ENCODE data around the gene CAMSAP3. TPM values are rescaled to one million over a fixed set of nuclear protein-coding genes. Genes with fewer than 3 reads are reported as not detected.

The CAMSAP3 gene
- polyA plus RNA-seq, 2 of the 4 experiments (the other 2 are of a cell fraction): 1.3 to 3.6 TPM

GRCh38 chr19:7641290-7642276, 45.9 kb downstream of the CAMSAP3 start:
- no peak overlapping the region for H3K27ac ChIP-seq
- no peaks in the 10 kb centered on the region for H3K4me1 ChIP-seq
- TF ChIP-seq FOXS1 (CRISPR knock-in tag; IDR thresholded peaks at IDR 0.05): no peak
- ChIA-PET POLR2A (no interaction called here), CTCF (interaction anchor here (0.6 to 1.9 kb wide), 5 partner anchors 10 to 73 kb away, joined by 3 to 9 read pairs (median 5); no protein-coding TSS in a partner anchor)
- no peak overlapping the region for H3K4me3 ChIP-seq
- 0 out of 6 replicates have a peak, but pooled peaks of 1 of the 2 experiments have one; percentile 9 for ATAC-seq
- FAIRE-seq: no peak
- H3K9me3 ChIP-seq: no peaks in the 10 kb centered on the region
- no peak overlapping the region for H3K4me2 ChIP-seq
- 88% methylated on average over 29 of the region's 43 CpGs for WGBS (ENCODE audit: missing lambda C conversion rate)
- DNase-seq (ENCODE audit: low read depth in 1 of 2, low spot score in 1 of 2): peak in 1 of 2 experiments; percentile 26

GRCh38 chr19:7642295-7643030, 46.8 kb downstream of the CAMSAP3 start:
- Histone ChIP-seq H3K27ac (no peak overlapping the region), H3K4me1 (no peaks in the 10 kb centered on the region), H3K9me3 (no peaks in the 10 kb centered on the region), H3K4me3 (no peak overlapping the region), H3K4me2 (no peak overlapping the region)
- DNase-seq (ENCODE audit: low read depth in 1 of 2, low spot score in 1 of 2) (no peak), FAIRE-seq (no peak), ATAC-seq (no peak)
- POLR2A ChIA-PET: no interaction called here
- WGBS (ENCODE audit: missing lambda C conversion rate): 95% methylated on average over 23 of the region's 27 CpGs
- TF ChIP-seq HEYL (CRISPR knock-in tag; IDR thresholded peaks at IDR 0.05): no peak
- TF ChIP-seq RCOR1 (IDR thresholded peaks at IDR 0.05; ENCODE audit: low read depth, low read length): no peak
- no peak for TF ChIP-seq E2F6 (IDR thresholded peaks at IDR 0.05; ENCODE audit: borderline replicate concordance, low read depth)
- TF ChIP-seq REST (IDR thresholded peaks at IDR 0.05): no peak
- TF ChIP-seq CBX8 (IDR thresholded peaks at IDR 0.05): no peak
- TF ChIP-seq FOSL2 (IDR thresholded peaks at IDR 0.05): no peak
- no peak for TF ChIP-seq FOSL2 (CRISPR knock-in tag; IDR thresholded peaks at IDR 0.05)
- no peak for TF ChIP-seq POLR2A (IDR thresholded peaks at IDR 0.05; ENCODE audit: low read length)
- TF ChIP-seq KDM5A (IDR thresholded peaks at IDR 0.05): no peak
- no peak for TF ChIP-seq JUN (IDR thresholded peaks at IDR 0.05)
- no peak for TF ChIP-seq CEBPB (IDR thresholded peaks at IDR 0.05)
- no peak for TF ChIP-seq HMGXB4 (CRISPR knock-in tag; IDR thresholded peaks at IDR 0.05; ENCODE audit: borderline replicate concordance)
- no peak for TF ChIP-seq HOXB13 (CRISPR knock-in tag; IDR thresholded peaks at IDR 0.05; ENCODE audit: low read depth)
- TF ChIP-seq EHMT2 (IDR thresholded peaks at IDR 0.05; ENCODE audit: low read depth): no peak
- TF ChIP-seq GATA3 (IDR thresholded peaks at IDR 0.05; ENCODE audit: borderline replicate concordance): no peak
- TF ChIP-seq PBX3 (IDR thresholded peaks at IDR 0.05): no peak
- TF ChIP-seq RAD21 (conservative IDR thresholded peaks at IDR 0.05 in 1 of 2, IDR thresholded peaks at IDR 0.05 in 1 of 2): no peak
- no peak for TF ChIP-seq TFCP2L1 (CRISPR knock-in tag; IDR thresholded peaks at IDR 0.05)
- no peak for TF ChIP-seq FOSB (CRISPR knock-in tag; IDR thresholded peaks at IDR 0.05)
- TF ChIP-seq HOXB5 (CRISPR knock-in tag; IDR thresholded peaks at IDR 0.05): no peak
- CTCF ChIA-PET: interaction anchor here (0.9 to 1.9 kb wide), 4 partner anchors 9 to 37 kb away, joined by 3 to 9 read pairs (median 4); no protein-coding TSS in a partner anchor
